Hepatocyte (in vitro differentiated cells): ENCODE results near the gene TFG. TPM values are rescaled to one million over a fixed set of nuclear protein-coding genes. Genes with fewer than 3 reads are reported as not detected.

Experiments
- DNase-seq: peaks from one replicate; pipeline ENCODE4 v3.0.0-alpha.2; 2016; ENCODE audit warnings: low spot score
- H2AFZ ChIP-seq: fragments of 200-600 bp; sonication (generic); 2 replicates; pipeline ENCODE4 v1.6.0; 2016; ENCODE audit warnings: antibody characterized with exemption, mild to moderate bottlenecking
- H3K27ac ChIP-seq: fragments of 200-600 bp; sonication (generic); 2 replicates; pipeline ENCODE4 v1.5.1; 2016; ENCODE audit warnings: mild to moderate bottlenecking
- H3K27me3 ChIP-seq: fragments of 200-600 bp; sonication (generic); 2 replicates; pipeline ENCODE4 v1.6.1; 2016
- H3K36me3 ChIP-seq: fragments of 200-600 bp; sonication (generic); replicated peaks from 2 replicates; pipeline ENCODE4 v1.5.1; 2016; ENCODE audit warnings: low read depth; ENCODE audit not compliant: insufficient read depth
- H3K4me1 ChIP-seq: fragments of 200-600 bp; sonication (generic); 2 replicates; pipeline ENCODE4 v1.5.1; 2016; ENCODE audit warnings: mild to moderate bottlenecking, moderate library complexity; ENCODE audit not compliant: insufficient read depth
- H3K4me2 ChIP-seq: fragments of 200-600 bp; sonication (generic); 2 replicates; pipeline ENCODE4 v1.6.0; 2016
- H3K4me3 ChIP-seq: fragments of 200-600 bp; sonication (generic); 2 replicates; pipeline ENCODE4 v1.5.1; 2016; ENCODE audit warnings: mild to moderate bottlenecking
- H3K79me2 ChIP-seq: fragments of 200-600 bp; sonication (generic); 2 replicates; pipeline ENCODE4 v1.6.0; 2017; ENCODE audit warnings: mild to moderate bottlenecking
- H3K9me2 ChIP-seq: fragments of 200-600 bp; sonication (generic); replicated peaks from 2 replicates; pipeline ENCODE4 v1.6.0; 2017; ENCODE audit warnings: mild to moderate bottlenecking; ENCODE audit not compliant: insufficient read depth
- H3K9me3 ChIP-seq: fragments of 200-600 bp; sonication (generic); 2 replicates; pipeline ENCODE4 v1.5.1; 2016; ENCODE audit warnings: low read depth, mild to moderate bottlenecking
- H4K20me1 ChIP-seq: fragments of 200-600 bp; sonication (generic); 2 replicates; pipeline ENCODE4 v1.6.0; 2016; ENCODE audit warnings: mild to moderate bottlenecking; ENCODE audit not compliant: insufficient read depth, poor library complexity, severe bottlenecking
- EZH2 ChIP-seq: fragments of 200-600 bp; sonication (generic); IDR thresholded peaks from 2 replicates; pipeline ENCODE4 v1.6.1; 2016; ENCODE audit warnings: antibody characterized with exemption, mild to moderate bottlenecking, borderline replicate concordance
- EZH2phosphoT487 ChIP-seq: fragments of 200-600 bp; sonication (generic); IDR thresholded peaks from one replicate; pipeline ENCODE4 v1.6.1; 2018; ENCODE audit warnings: antibody characterized with exemption, mild to moderate bottlenecking, low read depth, moderate library complexity; ENCODE audit not compliant: unreplicated experiment, severe bottlenecking
- WGBS: methylation state at CpG from one replicate; pipeline ENCODE4 v1.1.6; 2016; ENCODE audit warnings: low lambda C conversion rate; ENCODE audit errors: missing lambda C conversion rate; 5-methylcytosine and 5-hydroxymethylcytosine counted together
- polyA plus RNA-seq: library from polyadenylated mRNA; unstranded; fragments of >200 nt; fragmentation: Nextera tagmentation; extraction: Ambion mirVana; gene quantifications from 2 replicates; pipeline ENCODE4 v1.2.1, GENCODE V29; 2016
- total RNA-seq: library from RNA; depleted of rRNA; stranded (reverse); fragments of >200 nt; gene quantifications from 2 replicates; pipeline ENCODE4 v1.2.3, GENCODE V29; 2014
- TF ChIP-seq, protein P1 (sequence below): fragments of 200-600 bp; sonication (generic); IDR thresholded peaks from 2 replicates; pipeline ENCODE4 v1.5.1; 2016; ENCODE audit warnings: antibody characterized with exemption, mild to moderate bottlenecking; ENCODE audit not compliant: poor library complexity

The TFG gene
- total and polyA plus RNA-seq, 2 experiments from 2014 or later = 150 to 228 TPM

DNA sequence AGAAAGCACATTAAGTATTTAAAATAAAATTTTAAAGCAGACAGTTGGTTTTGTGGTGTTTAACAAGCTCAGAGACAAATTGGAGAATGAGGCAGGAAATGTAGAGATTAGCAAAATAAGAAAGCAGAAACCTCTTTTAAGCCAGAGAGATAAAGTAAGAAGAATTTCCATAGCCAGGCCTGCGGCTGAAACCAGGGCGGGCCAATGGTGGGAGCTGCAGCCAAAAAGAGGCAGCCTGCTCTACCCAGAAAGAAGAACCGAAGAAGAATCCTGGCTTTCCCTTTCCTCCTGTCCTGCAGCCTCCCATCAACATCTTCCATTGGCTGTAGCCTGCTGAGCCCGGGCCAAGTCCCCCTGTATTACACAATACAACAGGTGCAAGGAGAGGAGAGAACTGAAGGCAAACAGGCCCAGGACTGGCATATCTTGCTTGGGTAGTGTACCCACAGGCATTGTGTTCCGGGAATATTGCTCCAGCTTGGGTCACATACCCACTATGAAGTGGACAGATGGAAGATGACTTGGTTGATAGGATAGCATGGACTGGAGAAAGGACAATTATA is 11.5 kb upstream of the TFG start:
- H3K27me3 ChIP-seq = no peaks in the 10 kb centered on the region
- no peak overlapping the region for H2AFZ ChIP-seq
- no peak overlapping the region for H3K4me2 ChIP-seq
- no peaks in the 10 kb centered on the region for H3K9me3 ChIP-seq
- TF ChIP-seq EZH2phosphoT487 (no peak), EZH2 (no peak)
- TF ChIP-seq, protein P1, sequence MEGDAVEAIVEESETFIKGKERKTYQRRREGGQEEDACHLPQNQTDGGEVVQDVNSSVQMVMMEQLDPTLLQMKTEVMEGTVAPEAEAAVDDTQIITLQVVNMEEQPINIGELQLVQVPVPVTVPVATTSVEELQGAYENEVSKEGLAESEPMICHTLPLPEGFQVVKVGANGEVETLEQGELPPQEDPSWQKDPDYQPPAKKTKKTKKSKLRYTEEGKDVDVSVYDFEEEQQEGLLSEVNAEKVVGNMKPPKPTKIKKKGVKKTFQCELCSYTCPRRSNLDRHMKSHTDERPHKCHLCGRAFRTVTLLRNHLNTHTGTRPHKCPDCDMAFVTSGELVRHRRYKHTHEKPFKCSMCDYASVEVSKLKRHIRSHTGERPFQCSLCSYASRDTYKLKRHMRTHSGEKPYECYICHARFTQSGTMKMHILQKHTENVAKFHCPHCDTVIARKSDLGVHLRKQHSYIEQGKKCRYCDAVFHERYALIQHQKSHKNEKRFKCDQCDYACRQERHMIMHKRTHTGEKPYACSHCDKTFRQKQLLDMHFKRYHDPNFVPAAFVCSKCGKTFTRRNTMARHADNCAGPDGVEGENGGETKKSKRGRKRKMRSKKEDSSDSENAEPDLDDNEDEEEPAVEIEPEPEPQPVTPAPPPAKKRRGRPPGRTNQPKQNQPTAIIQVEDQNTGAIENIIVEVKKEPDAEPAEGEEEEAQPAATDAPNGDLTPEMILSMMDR = no peak
- H4K20me1 ChIP-seq = no peaks in the 10 kb centered on the region
- H3K9me2 ChIP-seq = no peaks in the 10 kb centered on the region
- no peaks in the 10 kb centered on the region for H3K79me2 ChIP-seq
- WGBS = 78% methylated on average over 5 of the region's 5 CpGs
- H3K27ac ChIP-seq = peak overlapping the region; percentile 70
- H3K4me1 ChIP-seq = peaks cover 15% of the 10 kb centered on the region
- no peaks in the 10 kb centered on the region for H3K36me3 ChIP-seq
- no peak overlapping the region for H3K4me3 ChIP-seq
- DNase-seq = no peak

DNA sequence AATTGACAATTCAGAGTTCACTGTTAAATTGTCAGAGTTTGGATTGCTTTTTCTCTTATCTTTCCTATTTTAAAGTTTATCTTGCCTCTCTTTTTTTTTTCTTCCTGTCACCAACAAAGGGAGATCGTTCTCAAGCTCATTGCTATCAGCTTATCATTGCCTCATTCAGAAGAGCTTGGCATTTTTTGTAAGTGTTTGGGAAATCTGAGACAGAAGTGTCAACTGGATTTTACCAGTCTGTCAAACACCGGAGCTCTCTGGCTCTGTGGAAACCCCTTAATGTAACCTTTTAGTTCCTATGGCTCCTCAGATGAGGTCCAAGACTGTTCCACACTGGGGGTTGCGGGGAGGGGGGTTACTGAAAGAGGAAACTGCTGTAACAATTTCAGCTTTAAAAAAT is 10.6 kb upstream of the TFG start:
- H3K4me2 ChIP-seq = peak overlapping the region; percentile 46
- H4K20me1 ChIP-seq = no peaks in the 10 kb centered on the region
- no peaks in the 10 kb centered on the region for H3K27me3 ChIP-seq
- no peak overlapping the region for H3K4me3 ChIP-seq
- TF ChIP-seq, protein P1 = no peak
- TF ChIP-seq EZH2phosphoT487 = no peak
- TF ChIP-seq EZH2 = no peak
- peak overlapping the region; percentile 70 for H3K27ac ChIP-seq
- H3K4me1 ChIP-seq = peaks cover 15% of the 10 kb centered on the region
- no peaks in the 10 kb centered on the region for H3K79me2 ChIP-seq
- H2AFZ ChIP-seq = no peak overlapping the region
- DNase-seq = no peak
- no peaks in the 10 kb centered on the region for H3K9me3 ChIP-seq
- H3K36me3 ChIP-seq = no peaks in the 10 kb centered on the region
- WGBS = 31% methylated on average over 3 of the region's 3 CpGs
- no peaks in the 10 kb centered on the region for H3K9me2 ChIP-seq

DNA sequence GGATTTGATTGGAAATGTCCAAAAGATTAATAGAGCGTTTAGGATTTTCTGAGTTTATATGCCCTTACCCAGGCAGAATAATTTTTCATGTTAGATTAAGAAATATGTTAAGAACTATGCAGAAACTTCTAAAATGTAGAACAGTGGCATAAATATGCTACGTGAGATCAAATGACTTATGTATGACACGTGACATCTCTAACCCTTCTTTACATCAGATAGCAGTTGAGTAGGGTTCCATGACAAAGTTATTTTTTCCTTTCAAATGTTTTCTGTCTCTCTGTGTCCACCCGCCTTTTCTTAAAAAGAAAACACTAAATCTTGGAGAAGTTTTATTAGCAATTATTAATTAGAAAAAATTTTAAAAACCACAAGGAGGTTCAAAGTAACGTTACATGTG is 8.6 kb upstream of the TFG start:
- Histone ChIP-seq H3K4me3 (no peak overlapping the region), H3K9me3 (no peaks in the 10 kb centered on the region), H3K4me1 (peaks cover 15% of the 10 kb centered on the region), H3K79me2 (no peaks in the 10 kb centered on the region), H3K9me2 (no peaks in the 10 kb centered on the region), H4K20me1 (no peaks in the 10 kb centered on the region), H3K36me3 (no peaks in the 10 kb centered on the region), H3K27ac (no peak overlapping the region), H3K4me2 (no peak overlapping the region), H2AFZ (no peak overlapping the region), H3K27me3 (no peaks in the 10 kb centered on the region)
- TF ChIP-seq, protein P1 = no peak
- no peak for TF ChIP-seq EZH2phosphoT487
- no peak for TF ChIP-seq EZH2
- DNase-seq = no peak
- 91% methylated on average over 5 of the region's 5 CpGs for WGBS
